Panc1 (cell line): ENCODE measurements around the gene CRIM1.

Experiments used
- CTCF ChIP-seq: fragments of 450-650 bp; IDR thresholded peaks from 2 replicates; pipeline ENCODE4 v1.5.1; 2017; ENCODE audit warnings: mild to moderate bottlenecking
- POLR2AphosphoS5 ChIP-seq: IDR thresholded peaks from 2 replicates; pipeline ENCODE4 v1.6.1; 2012; ENCODE audit warnings: mild to moderate bottlenecking, low read depth, low read length, moderate library complexity
- REST ChIP-seq, 2 experiments: IDR thresholded peaks; 2 replicates each; pipeline ENCODE4 v1.6.1; 2011 to 2012; ENCODE audit warnings: low read depth in 2 of 2, control low read depth in 1 of 2, low read length in 1 of 2, mild to moderate bottlenecking in 1 of 2, moderate library complexity in 1 of 2; ENCODE audit not compliant: insufficient read depth in 1 of 2

- TF ChIP-seq REST (IDR thresholded peaks at IDR 0.05; ENCODE audit: insufficient read depth in 1 of 2, low read depth in 2 of 2, low read length in 1 of 2) (no peak), CTCF (no peak), POLR2AphosphoS5 (no peak)
Observed at GRCh38 chr2:36446294-36446693, 90.7 kb downstream of the CRIM1 start.
